ENCODE data around the gene CAPN15.
"Not testable (repeated sequence)": the region's sequence is repeated elsewhere in the genome, so short reads cannot be mapped to it uniquely, and the experiment has no call there.

CAPN15 gene

GRCh38 chr16:595094-595528, 67.6 kb downstream of the CAPN15 start:
- no peak for DNase-seq

- no peak for DNase-seq
These were observed 68.6 kb downstream of the CAPN15 start for GRCh38 chr16:595942-596735.

- no peak for DNase-seq
These were observed 69.2 kb downstream of the CAPN15 start for GRCh38 chr16:596736-597060.

- not testable (repeated sequence) for DNase-seq
These were observed 70.1 kb downstream of the CAPN15 start for GRCh38 chr16:597655-598054.

- DNase-seq: no peak
These were observed 71.6 kb downstream of the CAPN15 start for GRCh38 chr16:598823-599739.

GRCh38 chr16:600781-601180, 73.3 kb downstream of the CAPN15 start:
- DNase-seq: no peak

- DNase-seq: no peak
These were observed 76.4 kb downstream of the CAPN15 start for GRCh38 chr16:603933-604332.
